ENCODE data around the gene KCNQ1. TPM values are rescaled to one million over a fixed set of nuclear protein-coding genes. Genes with fewer than 3 reads are reported as not detected.
A peak's percentile ranks its signal among the peaks of the same experiment; 100 is the strongest.

KCNQ1 gene
- total RNA-seq, 1 experiment from 2014 or later, result 1.0 TPM

GRCh38 chr11:2882396-2883110, 437.7 kb downstream of the KCNQ1 start:
- DNase-seq, result peak in 1 of 2 experiments; percentile 34
- no peaks in the 10 kb centered on the region for H3K36me3 ChIP-seq (ENCODE audit: control insufficient read depth, insufficient read depth, low read length)
- H3K4me3 ChIP-seq (ENCODE audit: low read depth, low read length), result no peak overlapping the region
- CTCF ChIA-PET, result no interaction called here
- no peaks in the 10 kb centered on the region for H3K27me3 ChIP-seq (replicated peaks; ENCODE audit: control insufficient read depth, insufficient read depth, low read length)
- Mint-ChIP-seq H3K27ac (ENCODE audit: unreplicated experiment) (no peak overlapping the region), H3K36me3 (ENCODE audit: insufficient read depth, unreplicated experiment) (peaks cover 6% of the 10 kb centered on the region), H3K9me3 (ENCODE audit: unreplicated experiment) (no peaks in the 10 kb centered on the region), H3K4me1 (ENCODE audit: low read depth, unreplicated experiment) (no peaks in the 10 kb centered on the region), H3K4me3 (ENCODE audit: unreplicated experiment) (peak overlapping the region; percentile 59), H3K27me3 (ENCODE audit: insufficient read depth, unreplicated experiment) (peaks cover 8% of the 10 kb centered on the region)
- intact Hi-C loops (cut with micrococcal nuclease; ENCODE audit: unreplicated experiment), result no loop called here
- TF ChIP-seq CTCF (IDR thresholded peaks at IDR 0.05; ENCODE audit: insufficient read depth in 1 of 2, low read depth in 1 of 2, low read length in 1 of 2, severe bottlenecking in 1 of 2, unreplicated experiment in 1 of 2), result no peak
- H3K9me3 ChIP-seq, result no peaks in the 10 kb centered on the region
- BruUV-seq (replicated peaks), result no TSS peak
- POLR2A ChIA-PET, result no interaction called here
- H3K4me1 ChIP-seq, result peaks cover 15% of the 10 kb centered on the region

- intact Hi-C loops (cut with micrococcal nuclease; ENCODE audit: unreplicated experiment), result no loop called here
- Mint-ChIP-seq H3K36me3 (ENCODE audit: insufficient read depth, unreplicated experiment) (peaks cover 10% of the 10 kb centered on the region), H3K9me3 (ENCODE audit: unreplicated experiment) (no peaks in the 10 kb centered on the region), H3K4me1 (ENCODE audit: low read depth, unreplicated experiment) (peaks cover under 1% of the 10 kb centered on the region), H3K4me3 (ENCODE audit: unreplicated experiment) (peak overlapping the region; percentile 59), H3K27ac (ENCODE audit: unreplicated experiment) (no peak overlapping the region), H3K27me3 (ENCODE audit: insufficient read depth, unreplicated experiment) (peaks cover 8% of the 10 kb centered on the region)
- no TSS peak for BruUV-seq (replicated peaks)
- Histone ChIP-seq H3K4me3 (ENCODE audit: low read depth, low read length) (peak overlapping the region; percentile 59), H3K4me1 (peaks cover 20% of the 10 kb centered on the region), H3K9me3 (no peaks in the 10 kb centered on the region), H3K36me3 (ENCODE audit: control insufficient read depth, insufficient read depth, low read length) (no peaks in the 10 kb centered on the region), H3K27me3 (replicated peaks; ENCODE audit: control insufficient read depth, insufficient read depth, low read length) (no peaks in the 10 kb centered on the region)
- ChIA-PET CTCF (interaction anchor here (0.7 to 1.5 kb wide), 2 partner anchors 8 to 351 kb away, joined by 3 to 5 read pairs; no protein-coding TSS in a partner anchor), POLR2A (no interaction called here)
- TF ChIP-seq CTCF (IDR thresholded peaks at IDR 0.05; ENCODE audit: insufficient read depth in 1 of 2, low read depth in 1 of 2, low read length in 1 of 2, severe bottlenecking in 1 of 2, unreplicated experiment in 1 of 2), result no peak
- DNase-seq, result no peak
These were observed 438.8 kb downstream of the KCNQ1 start for GRCh38 chr11:2883640-2883978.

GRCh38 chr11:2883979-2884815, 439.4 kb downstream of the KCNQ1 start:
- H3K9me3 ChIP-seq, result no peaks in the 10 kb centered on the region
- H3K9me3 Mint-ChIP-seq (ENCODE audit: unreplicated experiment), result no peaks in the 10 kb centered on the region
- no peak overlapping the region for H3K27ac Mint-ChIP-seq (ENCODE audit: unreplicated experiment)
- H3K27me3 Mint-ChIP-seq (ENCODE audit: insufficient read depth, unreplicated experiment), result peaks cover 8% of the 10 kb centered on the region
- peak overlapping the region; percentile 59 for H3K4me3 Mint-ChIP-seq (ENCODE audit: unreplicated experiment)
- ChIA-PET CTCF (interaction anchor here (0.7 to 1.8 kb wide), 3 partner anchors 8 to 353 kb away, joined by 3 to 6 read pairs (median 5); no protein-coding TSS in a partner anchor), POLR2A (interaction anchor here (1.6 kb wide), 1 partner anchor 184 kb away, joined by 7 read pairs; the partner anchor contains the start of gene KCNQ1OT1)
- no peak for TF ChIP-seq CTCF (IDR thresholded peaks at IDR 0.05; ENCODE audit: insufficient read depth in 1 of 2, low read depth in 1 of 2, low read length in 1 of 2, severe bottlenecking in 1 of 2, unreplicated experiment in 1 of 2)
- H3K4me1 Mint-ChIP-seq (ENCODE audit: low read depth, unreplicated experiment), result peaks cover 7% of the 10 kb centered on the region
- peaks cover 24% of the 10 kb centered on the region for H3K4me1 ChIP-seq
- H3K36me3 ChIP-seq (ENCODE audit: control insufficient read depth, insufficient read depth, low read length), result no peaks in the 10 kb centered on the region
- H3K27me3 ChIP-seq (replicated peaks; ENCODE audit: control insufficient read depth, insufficient read depth, low read length), result no peaks in the 10 kb centered on the region
- peaks cover 16% of the 10 kb centered on the region for H3K36me3 Mint-ChIP-seq (ENCODE audit: insufficient read depth, unreplicated experiment)
- BruUV-seq (replicated peaks), result no TSS peak
- peak in 1 of 2 experiments; percentile 54 for DNase-seq
- intact Hi-C loops (cut with micrococcal nuclease; ENCODE audit: unreplicated experiment), result loop anchor here (2.0 kb wide), 1 partner anchor 185 kb away; the partner anchor contains the start of gene KCNQ1OT1
- peak overlapping the region; percentile 59 for H3K4me3 ChIP-seq (ENCODE audit: low read depth, low read length)

All from Caco-2 (cell line).